Measurements from ENCODE around the gene ALDH1B1. TPM values are rescaled to one million over a fixed set of nuclear protein-coding genes. Genes with fewer than 3 reads are reported as not detected.

ALDH1B1 gene
- total and polyA plus RNA-seq, 2 of the 13 experiments (the other 11 are each of a cell fraction or from before 2014, with no cell fraction given): 45.1 to 125 TPM

GRCh38 chr9:38392235-38393127 lies at the start of gene ALDH1B1 (continued):
- peak; percentile 56; the same call in 1 of the 2 replicates for TF ChIP-seq ZNF740 (CRISPR knock-in tag; IDR thresholded peaks at IDR 0.05)
- TF ChIP-seq ZFY (CRISPR knock-in tag; IDR thresholded peaks at IDR 0.05): peak; percentile 82
- TF ChIP-seq ZSCAN5A (CRISPR knock-in tag; IDR thresholded peaks at IDR 0.05; ENCODE audit: borderline replicate concordance): no peak
- TF ChIP-seq ZMYM3 (CRISPR knock-in tag; IDR thresholded peaks at IDR 0.05): peak; percentile 90
- peak; percentile 91 for TF ChIP-seq TAF1 (CRISPR knock-in tag; IDR thresholded peaks at IDR 0.05)
- TF ChIP-seq MED13 (CRISPR knock-in tag; IDR thresholded peaks at IDR 0.05): peak; percentile 73; the same call in 1 of the 2 replicates
- TF ChIP-seq ZBTB40 (IDR thresholded peaks at IDR 0.05): no peak
- peak; percentile 72; the same call in 1 of the 2 replicates for TF ChIP-seq ZBTB40 (CRISPR knock-in tag; IDR thresholded peaks at IDR 0.05)
- TF ChIP-seq ZNF674 (CRISPR knock-in tag; IDR thresholded peaks at IDR 0.05; ENCODE audit: low read depth): no peak
- peak; percentile 77 for TF ChIP-seq PHF8 (CRISPR knock-in tag; IDR thresholded peaks at IDR 0.05)
- TF ChIP-seq ZNF704 (CRISPR knock-in tag; IDR thresholded peaks at IDR 0.05; ENCODE audit: borderline replicate concordance): peak; percentile 72; the same call in 1 of the 2 replicates
- peak; percentile 79 for TF ChIP-seq POLR2G (IDR thresholded peaks at IDR 0.05; ENCODE audit: low read depth, low read length)
- TF ChIP-seq ZNF543 (CRISPR knock-in tag; IDR thresholded peaks at IDR 0.05): peak; percentile 37; the same call in 1 of the 2 replicates
- peak; percentile 91; the same call in 1 of the 2 replicates for TF ChIP-seq ZNF766 (CRISPR knock-in tag; IDR thresholded peaks at IDR 0.05; ENCODE audit: borderline replicate concordance)
- TF ChIP-seq ZNF572 (CRISPR knock-in tag; IDR thresholded peaks at IDR 0.05): 0 out of 2 replicates have a peak, but pooled peaks have one; percentile 57
- no peak for TF ChIP-seq FOXA1 (IDR thresholded peaks at IDR 0.05)
- peak; percentile 42; the same call in 1 of the 2 replicates for TF ChIP-seq FOXA1 (CRISPR knock-in tag; IDR thresholded peaks at IDR 0.05)

All from HepG2 (cell line).